HEK293 (cell line): ENCODE results near the gene SARS1.

Experiments
- CTCF ChIP-seq: fragments of 450-650 bp; formaldehyde crosslinking; IDR thresholded peaks from 2 replicates; pipeline ENCODE4 v1.5.1; 2016; ENCODE audit warnings: missing biosample characterization, missing genetic modification characterization
- ZNF274 ChIP-seq, 2 experiments: fragments of 200-500 bp in 1 of 2; fragments of 450-650 bp in 1 of 2; sonication (Bioruptor generic) in 1 of 2; formaldehyde crosslinking in 1 of 2; IDR thresholded peaks; 2 replicates each; pipeline versions ENCODE4 v1.5.1 to v1.6.1; 2014 to 2016; ENCODE audit warnings: borderline replicate concordance in 1 of 2, inconsistent platforms in 1 of 2, low read length in 1 of 2, missing biosample characterization in 1 of 2, missing genetic modification characterization in 1 of 2
- ZNF280D ChIP-seq: fragments of 450-650 bp; formaldehyde crosslinking; IDR thresholded peaks from 2 replicates; pipeline ENCODE4 v1.5.1; 2016; ENCODE audit warnings: missing biosample characterization, missing genetic modification characterization

- TF ChIP-seq CTCF (no peak), ZNF274 (IDR thresholded peaks at IDR 0.05; ENCODE audit: low read length) (no peak), ZNF274 (tag by site-specific recombination; IDR thresholded peaks at IDR 0.05; ENCODE audit: borderline replicate concordance) (no peak), ZNF280D (tag by site-specific recombination) (no peak)
These were observed 14.4 kb downstream of the SARS1 start for GRCh38 chr1:109228167-109228566.
